Hepatocyte (in vitro differentiated cells): ENCODE data around the gene GPRC5D.

ENCODE experiments used
- EZH2 ChIP-seq: fragments of 200-600 bp; sonication (generic); IDR thresholded peaks from 2 replicates; pipeline ENCODE4 v1.6.1; 2016; ENCODE audit warnings: antibody characterized with exemption, mild to moderate bottlenecking, borderline replicate concordance
- EZH2phosphoT487 ChIP-seq: fragments of 200-600 bp; sonication (generic); IDR thresholded peaks from one replicate; pipeline ENCODE4 v1.6.1; 2018; ENCODE audit warnings: antibody characterized with exemption, mild to moderate bottlenecking, low read depth, moderate library complexity; ENCODE audit not compliant: unreplicated experiment, severe bottlenecking
- TF ChIP-seq, protein P1 (sequence below): fragments of 200-600 bp; sonication (generic); IDR thresholded peaks from 2 replicates; pipeline ENCODE4 v1.5.1; 2016; ENCODE audit warnings: antibody characterized with exemption, mild to moderate bottlenecking; ENCODE audit not compliant: poor library complexity

DNA sequence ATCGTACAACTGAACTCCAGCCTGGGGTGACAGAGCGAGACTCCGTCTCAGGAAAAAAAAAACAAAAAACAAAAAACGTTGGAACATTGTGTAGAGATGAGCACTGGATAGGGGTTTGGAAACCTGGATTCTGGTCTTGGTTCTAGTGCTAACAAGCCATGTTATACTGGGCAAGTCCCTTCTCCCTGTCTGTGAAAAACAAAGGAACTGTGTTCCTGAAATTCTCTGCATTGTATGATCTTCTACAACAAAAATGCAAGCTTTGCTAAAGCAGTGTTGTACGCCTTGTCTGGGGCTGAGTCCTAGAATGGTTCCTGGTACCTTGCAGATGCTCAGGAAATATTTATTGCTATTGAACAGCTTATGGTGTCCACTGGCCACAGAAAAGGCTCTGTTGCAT is 13.4 kb downstream of the GPRC5D start:
- no peak for TF ChIP-seq EZH2
- TF ChIP-seq, protein P1, sequence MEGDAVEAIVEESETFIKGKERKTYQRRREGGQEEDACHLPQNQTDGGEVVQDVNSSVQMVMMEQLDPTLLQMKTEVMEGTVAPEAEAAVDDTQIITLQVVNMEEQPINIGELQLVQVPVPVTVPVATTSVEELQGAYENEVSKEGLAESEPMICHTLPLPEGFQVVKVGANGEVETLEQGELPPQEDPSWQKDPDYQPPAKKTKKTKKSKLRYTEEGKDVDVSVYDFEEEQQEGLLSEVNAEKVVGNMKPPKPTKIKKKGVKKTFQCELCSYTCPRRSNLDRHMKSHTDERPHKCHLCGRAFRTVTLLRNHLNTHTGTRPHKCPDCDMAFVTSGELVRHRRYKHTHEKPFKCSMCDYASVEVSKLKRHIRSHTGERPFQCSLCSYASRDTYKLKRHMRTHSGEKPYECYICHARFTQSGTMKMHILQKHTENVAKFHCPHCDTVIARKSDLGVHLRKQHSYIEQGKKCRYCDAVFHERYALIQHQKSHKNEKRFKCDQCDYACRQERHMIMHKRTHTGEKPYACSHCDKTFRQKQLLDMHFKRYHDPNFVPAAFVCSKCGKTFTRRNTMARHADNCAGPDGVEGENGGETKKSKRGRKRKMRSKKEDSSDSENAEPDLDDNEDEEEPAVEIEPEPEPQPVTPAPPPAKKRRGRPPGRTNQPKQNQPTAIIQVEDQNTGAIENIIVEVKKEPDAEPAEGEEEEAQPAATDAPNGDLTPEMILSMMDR: no peak
- TF ChIP-seq EZH2phosphoT487: no peak
